ENCODE results near the gene GPR78. TPM values are rescaled to one million over a fixed set of nuclear protein-coding genes. Genes with fewer than 3 reads are reported as not detected.

GPR78 gene
- total and polyA plus RNA-seq, 2 of the 8 experiments (the other 6 are each of a cell fraction or from before 2014, with no cell fraction given): 1.0 to 3.0 TPM

GRCh38 chr4:8532245-8532781 lies 47.9 kb upstream of the GPR78 start (continued):
- TF ChIP-seq, protein P1, sequence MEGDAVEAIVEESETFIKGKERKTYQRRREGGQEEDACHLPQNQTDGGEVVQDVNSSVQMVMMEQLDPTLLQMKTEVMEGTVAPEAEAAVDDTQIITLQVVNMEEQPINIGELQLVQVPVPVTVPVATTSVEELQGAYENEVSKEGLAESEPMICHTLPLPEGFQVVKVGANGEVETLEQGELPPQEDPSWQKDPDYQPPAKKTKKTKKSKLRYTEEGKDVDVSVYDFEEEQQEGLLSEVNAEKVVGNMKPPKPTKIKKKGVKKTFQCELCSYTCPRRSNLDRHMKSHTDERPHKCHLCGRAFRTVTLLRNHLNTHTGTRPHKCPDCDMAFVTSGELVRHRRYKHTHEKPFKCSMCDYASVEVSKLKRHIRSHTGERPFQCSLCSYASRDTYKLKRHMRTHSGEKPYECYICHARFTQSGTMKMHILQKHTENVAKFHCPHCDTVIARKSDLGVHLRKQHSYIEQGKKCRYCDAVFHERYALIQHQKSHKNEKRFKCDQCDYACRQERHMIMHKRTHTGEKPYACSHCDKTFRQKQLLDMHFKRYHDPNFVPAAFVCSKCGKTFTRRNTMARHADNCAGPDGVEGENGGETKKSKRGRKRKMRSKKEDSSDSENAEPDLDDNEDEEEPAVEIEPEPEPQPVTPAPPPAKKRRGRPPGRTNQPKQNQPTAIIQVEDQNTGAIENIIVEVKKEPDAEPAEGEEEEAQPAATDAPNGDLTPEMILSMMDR (IDR thresholded peaks at IDR 0.05; ENCODE audit: control extremely low read depth in 1 of 3, insufficient read depth in 1 of 3, low read depth in 1 of 3, low read length in 3 of 3): no peak
- no peak for TF ChIP-seq POU5F1 (IDR thresholded peaks at IDR 0.05; ENCODE audit: low read depth, low read length)
- no peak for TF ChIP-seq TBP (IDR thresholded peaks at IDR 0.05; ENCODE audit: low read depth, low read length)
- no peak for TF ChIP-seq TAF7 (optimal IDR thresholded peaks at IDR 0.05; ENCODE audit: borderline replicate concordance, low read depth, low read length)
- TF ChIP-seq CHD1 (IDR thresholded peaks at IDR 0.05; ENCODE audit: low read depth, low read length): no peak
- TF ChIP-seq RAD21 (IDR thresholded peaks at IDR 0.05 in 1 of 2, conservative IDR thresholded peaks at IDR 0.05 in 1 of 2; ENCODE audit: low read depth in 2 of 2, low read length in 2 of 2): 0 out of 4 replicates have a peak, but pooled peaks of 1 of the 2 experiments have one; percentile 4
- TF ChIP-seq RBBP5 (IDR thresholded peaks at IDR 0.05; ENCODE audit: borderline replicate concordance, low read depth, low read length): peak; percentile 77; the same call in 1 of the 2 replicates
- TF ChIP-seq BACH1 (IDR thresholded peaks at IDR 0.05; ENCODE audit: low read length): no peak
- TF ChIP-seq RNF2 (IDR thresholded peaks at IDR 0.05; ENCODE audit: borderline replicate concordance, low read depth, low read length, missing control alignments, poor library complexity, severe bottlenecking): no peak
- no peak for TF ChIP-seq SIX5 (IDR thresholded peaks at IDR 0.05; ENCODE audit: low read depth, low read length)
- no peak for TF ChIP-seq JUN (IDR thresholded peaks at IDR 0.05; ENCODE audit: low read depth, low read length)
- TF ChIP-seq, protein P2, sequence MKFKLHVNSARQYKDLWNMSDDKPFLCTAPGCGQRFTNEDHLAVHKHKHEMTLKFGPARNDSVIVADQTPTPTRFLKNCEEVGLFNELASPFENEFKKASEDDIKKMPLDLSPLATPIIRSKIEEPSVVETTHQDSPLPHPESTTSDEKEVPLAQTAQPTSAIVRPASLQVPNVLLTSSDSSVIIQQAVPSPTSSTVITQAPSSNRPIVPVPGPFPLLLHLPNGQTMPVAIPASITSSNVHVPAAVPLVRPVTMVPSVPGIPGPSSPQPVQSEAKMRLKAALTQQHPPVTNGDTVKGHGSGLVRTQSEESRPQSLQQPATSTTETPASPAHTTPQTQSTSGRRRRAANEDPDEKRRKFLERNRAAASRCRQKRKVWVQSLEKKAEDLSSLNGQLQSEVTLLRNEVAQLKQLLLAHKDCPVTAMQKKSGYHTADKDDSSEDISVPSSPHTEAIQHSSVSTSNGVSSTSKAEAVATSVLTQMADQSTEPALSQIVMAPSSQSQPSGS (IDR thresholded peaks at IDR 0.05; ENCODE audit: low read length): no peak
- TF ChIP-seq ZNF274 (IDR thresholded peaks at IDR 0.05; ENCODE audit: borderline replicate concordance, extremely low read depth, low read length): no peak
- no peak for TF ChIP-seq YY1 (IDR thresholded peaks at IDR 0.05; ENCODE audit: low read depth, low read length)
- no peak for TF ChIP-seq POLR2AphosphoS5 (IDR thresholded peaks at IDR 0.05; ENCODE audit: low read depth, low read length)
- TF ChIP-seq TAF1 (IDR thresholded peaks at IDR 0.05; ENCODE audit: low read depth, low read length): no peak
- TF ChIP-seq CHD2 (IDR thresholded peaks at IDR 0.05; ENCODE audit: low read length): no peak
- TF ChIP-seq SIN3A (conservative IDR thresholded peaks at IDR 0.05 in 1 of 2, IDR thresholded peaks at IDR 0.05 in 1 of 2; ENCODE audit: low read depth in 1 of 2, low read length in 2 of 2): no peak
- peak; percentile 92 for TF ChIP-seq SP1 (IDR thresholded peaks at IDR 0.05; ENCODE audit: low read depth, low read length)
- TF ChIP-seq MAX (IDR thresholded peaks at IDR 0.05): peak; percentile 59; the same call in 1 of the 2 replicates
- no peak for TF ChIP-seq BCL11A (IDR thresholded peaks at IDR 0.05; ENCODE audit: low read depth in 2 of 2, low read length in 2 of 2)

All from H1 (cell line).